ENCODE data around the gene TMEM37. TPM values are rescaled to one million over a fixed set of nuclear protein-coding genes. Genes with fewer than 3 reads are reported as not detected.

Gene TMEM37
- total RNA-seq, 1 experiment from 2014 or later: 4.2 TPM

- Histone ChIP-seq H3K79me1 (ENCODE audit: insufficient read depth, low read depth, low read length, poor library complexity, severe bottlenecking) (no peaks in the 10 kb centered on the region), H3K9me3 (ENCODE audit: control insufficient read depth, low read depth, low read length) (no peaks in the 10 kb centered on the region), H4K5ac (ENCODE audit: insufficient read length, low read depth, low read length) (no peak overlapping the region), H3K23me2 (ENCODE audit: insufficient read length, low read depth, low read length, poor library complexity, severe bottlenecking) (no peaks in the 10 kb centered on the region), H2AFZ (ENCODE audit: low read length) (no peak overlapping the region), H3K18ac (ENCODE audit: insufficient read length, low read depth, low read length) (no peak overlapping the region), H3K14ac (ENCODE audit: insufficient read depth, low read length) (no peak overlapping the region), H3K27ac (ENCODE audit: insufficient read length, low read depth, low read length) (no peak overlapping the region), H3K9ac (ENCODE audit: extremely low read depth, insufficient read length, low read length) (no peak overlapping the region), H3K4ac (ENCODE audit: low read depth, low read length) (no peak overlapping the region), H2BK12ac (ENCODE audit: insufficient read length, low read depth, low read length) (no peak overlapping the region), H4K91ac (ENCODE audit: insufficient read length, low read depth, low read length) (no peak overlapping the region), H4K8ac (replicated peaks; ENCODE audit: insufficient read length, low read depth, low read length) (no peak overlapping the region), H3T11ph (ENCODE audit: low read length) (no peak overlapping the region), H3K4me1 (ENCODE audit: insufficient read depth, low read length) (no peaks in the 10 kb centered on the region), H2BK20ac (ENCODE audit: low read depth, low read length, poor library complexity, severe bottlenecking) (no peak overlapping the region), H3K79me2 (ENCODE audit: insufficient read depth, low read length) (no peaks in the 10 kb centered on the region), H2BK5ac (ENCODE audit: insufficient read length, low read length) (no peak overlapping the region), H2BK120ac (ENCODE audit: low read depth, low read length, poor library complexity, severe bottlenecking) (no peak overlapping the region), H3K23ac (ENCODE audit: insufficient read length, low read depth, low read length) (no peak overlapping the region), H3K27me3 (ENCODE audit: insufficient read depth, low read length) (no peaks in the 10 kb centered on the region), H3K4me2 (ENCODE audit: insufficient read depth, insufficient read length, low read length) (no peak overlapping the region), H4K20me1 (ENCODE audit: control insufficient read depth, insufficient read depth, insufficient read length) (no peaks in the 10 kb centered on the region), H2AK5ac (ENCODE audit: insufficient read length, low read length) (no peak overlapping the region), H3K56ac (ENCODE audit: insufficient read length, low read depth, low read length) (no peak overlapping the region), H2BK15ac (ENCODE audit: low read depth, low read length) (no peak overlapping the region)
- no CpG with 5 or more reads among the region's 9 CpGs for WGBS (ENCODE audit: extremely low coverage, insufficient read length, low lambda C conversion rate)
- Mint-ChIP-seq H3K4me3 (no peak overlapping the region), H3K36me3 (ENCODE audit: insufficient read depth in 1 of 3, low read depth in 3 of 3) (no peaks in the 10 kb centered on the region), H3K27ac (peak overlapping the region in 2 of 3 experiments; percentile 2 to 75; a peak in 2 of 7 replicates), H3K4me1 (peaks cover 9 to 28% of the 10 kb centered on the region in 2 experiments), H3K9me3 (no peaks in the 10 kb centered on the region; a peak in 1 of 5 replicates), H3K27me3 (ENCODE audit: low read depth) (peaks cover 6% of the 10 kb centered on the region)
- DNase-seq: peak; percentile 73
- peak; percentile 49 for TF ChIP-seq CTCF (conservative IDR thresholded peaks at IDR 0.05)
These were observed 43.7 kb downstream of the TMEM37 start for GRCh38 chr2:119475225-119475856.
